Thoracic aorta endothelial cell (primary cell): ENCODE measurements around the gene SCN4A. TPM values are rescaled to one million over a fixed set of nuclear protein-coding genes. Genes with fewer than 3 reads are reported as not detected.

Experiments
- small RNA-seq: library from RNA; depleted of rRNA; stranded (forward); fragments of <200 nt; gene quantifications from one replicate; pipeline ENCODE3, GENCODE V24; 2012
- total RNA-seq: library from RNA; depleted of rRNA; stranded (reverse); fragments of >200 nt; gene quantifications from 2 replicates; pipeline ENCODE4 v1.2.3, GENCODE V29; 2012

SCN4A gene
- total RNA-seq: 0.07 and 0.13 TPM in 2 replicates

GRCh38 chr17:63972796-63973195 lies at the start of gene SCN4A:
TSS of gene SCN4A (minus strand) at chr17:63972918. CDS start at chr17:63972841, 77 bp downstream.

GRCh38 chr17:64020056-64020766 lies 47.5 kb upstream of the SCN4A start, which contains the start of gene ICAM2:
TSS of gene ICAM2 (minus strand) at chr17:64020633. CDS start at chr17:64006691, 13,942 bp downstream.

GRCh38 chr17:63998050-63998720 lies 25.5 kb upstream of the SCN4A start, which contains the start of gene PRR29:
TSS of gene PRR29 (plus strand) at chr17:63998351. CDS start at chr17:63998365, 14 bp downstream.

GRCh38 chr17:63931981-63932561 lies 40.6 kb downstream of the SCN4A start, which contains the start of gene CD79B:
TSS of gene CD79B (minus strand) at chr17:63932331. CDS start at chr17:63932261, 70 bp downstream.

GRCh38 chr17:63918789-63919305 lies 53.9 kb downstream of the SCN4A start, which contains the start of gene GH1:
TSS of gene GH1 (minus strand) at chr17:63918839. CDS start at chr17:63918776, 63 bp downstream.

GRCh38 chr17:63911041-63911635 lies 61.6 kb downstream of the SCN4A start, which contains the start of gene CSHL1:
TSS of gene CSHL1 (minus strand) at chr17:63911258. CDS start at chr17:63911196, 62 bp downstream.

GRCh38 chr17:63896524-63897354 lies 76.0 kb downstream of the SCN4A start, which contains the start of gene CSH1:
TSS of gene CSH1 (minus strand) at chr17:63896574. CDS start at chr17:63896511, 63 bp downstream.

Small RNA genes within 50 kb of the gene (small RNA-seq; reads per million reads assigned to genes)
- not detected for gene AC127029.1
- gene GH1: not detected

Other genes starting within 250 kb of the SCN4A start
- gene STRADA, start 231.1 kb downstream of the SCN4A start, total RNA-seq: 41.9 and 42.3 TPM in 2 replicates
- gene CCDC47, start 199.3 kb downstream of the SCN4A start, total RNA-seq: 108 and 133 TPM in 2 replicates
- gene DDX42, start 198.7 kb downstream of the SCN4A start, total RNA-seq: 122 and 130 TPM in 2 replicates
- 80.9 and 93.4 TPM in 2 replicates for gene PSMC5, start 145.5 kb downstream of the SCN4A start, total RNA-seq
- gene FTSJ3, start 145.3 kb downstream of the SCN4A start, total RNA-seq: 51.0 and 64.9 TPM in 2 replicates
- 46.5 and 71.5 TPM in 2 replicates for gene SMARCD2, start 130.2 kb downstream of the SCN4A start, total RNA-seq
- not detected in 2 replicates for gene CSH2, start 99.2 kb downstream of the SCN4A start, total RNA-seq
- gene GH2, start 91.0 kb downstream of the SCN4A start, total RNA-seq: not detected in 2 replicates
- gene CSH1, start 76.3 kb downstream of the SCN4A start, total RNA-seq: not detected in 2 replicates
- not detected in 2 replicates for gene CSHL1, start 61.7 kb downstream of the SCN4A start, total RNA-seq
- not detected in 2 replicates for gene GH1, start 54.1 kb downstream of the SCN4A start, total RNA-seq
- gene CD79B, start 40.6 kb downstream of the SCN4A start, total RNA-seq: 1.3 and 1.5 TPM in 2 replicates
- gene PRR29, start 25.4 kb upstream of the SCN4A start, total RNA-seq: 0.14 and 0.66 TPM in 2 replicates
- gene ICAM2, start 47.7 kb upstream of the SCN4A start, total RNA-seq: 898 and 963 TPM in 2 replicates
- gene ERN1, start 157.2 kb upstream of the SCN4A start, total RNA-seq: 19.3 and 22.6 TPM in 2 replicates